AG04450 (cell line): ENCODE measurements around the gene MADD. TPM values are rescaled to one million over a fixed set of nuclear protein-coding genes. Genes with fewer than 3 reads are reported as not detected.
A peak's percentile ranks its signal among the peaks of the same experiment; 100 is the strongest.

Experiments used
- CTCF ChIA-PET: fragments of 300-600, 350-600 bp; formaldehyde crosslinking; extraction: SDS; loops from one replicate; lab custom pipeline; 2022; ENCODE audit warnings: antibody characterized with exemption, inconsistent platforms; lab: Charles Lee
- POLR2A ChIA-PET: fragments of 350-600 bp; formaldehyde crosslinking; extraction: SDS; loops from one replicate; lab custom pipeline; 2021; ENCODE audit warnings: antibody characterized with exemption, inconsistent platforms; lab: Yijun Ruan, JAX
- DNase-seq: peaks from one replicate; pipeline ENCODE4 v3.0.0-alpha.2; 2011; ENCODE audit warnings: low read depth, low spot score
- H3K27ac ChIP-seq: one replicate; pipeline ENCODE4 v1.5.1; 2012; ENCODE audit warnings: low read depth, low read length, control low read depth
- H3K27me3 ChIP-seq: one replicate; pipeline ENCODE4 v1.6.0; 2012; ENCODE audit warnings: low read length; ENCODE audit not compliant: control insufficient read depth, insufficient read depth
- H3K4me3 ChIP-seq: 2 replicates; pipeline ENCODE4 v1.5.1; 2011; ENCODE audit warnings: mild to moderate bottlenecking, low read depth, low read length, control low read depth
- H3K9me3 ChIP-seq: 2 replicates; pipeline ENCODE4 v1.5.1; 2012; ENCODE audit warnings: low read length; ENCODE audit not compliant: control insufficient read depth, insufficient read depth
- polyA plus RNA-seq: library from polyadenylated mRNA; depleted of rRNA; stranded (reverse); fragments of >200 nt; gene quantifications from 2 replicates; pipeline ENCODE4 v1.2.3, GENCODE V29; 2011
- TF ChIP-seq, protein P1 (sequence below): IDR thresholded peaks from 2 replicates; pipeline ENCODE4 v1.5.1; 2011; ENCODE audit warnings: low read depth, low read length, control low read depth, inconsistent platforms

Gene MADD
- polyA plus RNA-seq, 1 experiment: 10.5 TPM

DNA sequence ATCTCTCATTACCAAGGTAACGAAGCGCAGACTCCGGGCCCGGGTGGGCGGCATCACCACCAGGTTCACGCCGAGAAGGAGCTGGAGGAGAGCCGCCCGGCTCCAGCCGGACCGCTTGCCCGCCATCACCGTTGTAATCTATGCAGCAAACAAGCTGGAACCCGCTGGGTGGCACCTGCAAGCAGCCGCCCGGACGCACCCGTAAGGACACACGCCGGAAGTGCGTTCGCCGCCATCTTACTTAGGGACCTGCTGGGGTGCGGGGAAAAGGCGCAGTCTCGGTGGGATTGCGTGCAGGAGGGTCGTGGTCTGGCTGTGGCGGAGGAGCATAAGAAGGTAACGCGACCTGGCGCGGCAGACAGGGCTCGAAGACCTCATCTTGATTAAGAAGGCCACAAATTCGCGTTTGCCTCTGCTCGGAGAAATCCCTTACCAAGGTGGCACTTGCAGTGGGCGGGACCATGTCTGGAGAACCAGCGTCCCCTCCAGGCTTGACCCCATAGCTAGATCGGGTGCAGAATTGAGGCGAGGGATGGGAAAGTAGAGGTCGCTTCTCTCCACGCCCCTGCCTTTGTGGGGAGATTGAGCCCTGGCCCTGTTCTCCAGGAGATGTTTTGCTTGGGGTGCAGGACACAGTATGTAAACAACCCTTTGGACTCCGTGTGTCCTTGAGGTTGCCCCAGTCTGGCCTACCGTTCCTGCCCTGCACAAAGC, 21.1 kb upstream of the MADD start, which contains the start of gene ACP2:
ACP2 (minus strand) TSS at position 151 of the 714 bp plus-strand sequence; CDS start at position 126, 25 bp downstream.
- POLR2A ChIA-PET: interaction anchor here (0.6 to 1.9 kb wide), 11 partner anchors 9 to 64 kb away, joined by 3 to 19 read pairs (median 4); partner anchors contain the start of genes DDB2 and NR1H3
- peak; percentile 72 for DNase-seq

DNA sequence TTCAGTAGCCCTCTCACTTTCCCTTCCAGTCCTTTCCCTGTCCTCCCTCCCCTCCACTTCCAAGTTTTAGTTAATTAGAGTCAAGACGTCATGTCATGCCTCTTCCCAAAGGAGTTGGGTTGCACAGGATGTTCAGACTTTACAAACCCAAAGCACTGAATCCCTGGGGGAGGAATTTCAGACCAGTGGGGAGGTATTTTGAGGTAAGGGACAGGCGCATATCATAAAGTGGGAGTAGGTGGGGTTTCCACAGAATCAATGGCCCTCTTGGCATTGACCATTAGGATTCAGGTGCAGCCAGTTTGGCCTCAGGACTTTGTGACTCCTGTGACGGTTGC, 20.6 kb upstream of the MADD start:
- CTCF ChIA-PET: interaction anchor here (1.0 to 4.0 kb wide), 5 partner anchors 9 to 125 kb away, joined by 3 to 31 read pairs (median 7); partner anchors contain the start of gene NR1H3

More for the DNA sequence above, 21.1 kb upstream of the MADD start, which contains the start of gene ACP2:
- Histone ChIP-seq H3K9me3 (no peaks in the 10 kb centered on the region), H3K27me3 (no peaks in the 10 kb centered on the region), H3K4me3 (peak within 1 kb of the TSS; percentile 97), H3K27ac (peak within 1 kb of the TSS; percentile 77)
- CTCF ChIA-PET: interaction anchor here (0.8 to 4.0 kb wide), 6 partner anchors 10 to 125 kb away, joined by 3 to 31 read pairs (median 7); partner anchors contain the start of gene NR1H3
- TF ChIP-seq, protein P1, sequence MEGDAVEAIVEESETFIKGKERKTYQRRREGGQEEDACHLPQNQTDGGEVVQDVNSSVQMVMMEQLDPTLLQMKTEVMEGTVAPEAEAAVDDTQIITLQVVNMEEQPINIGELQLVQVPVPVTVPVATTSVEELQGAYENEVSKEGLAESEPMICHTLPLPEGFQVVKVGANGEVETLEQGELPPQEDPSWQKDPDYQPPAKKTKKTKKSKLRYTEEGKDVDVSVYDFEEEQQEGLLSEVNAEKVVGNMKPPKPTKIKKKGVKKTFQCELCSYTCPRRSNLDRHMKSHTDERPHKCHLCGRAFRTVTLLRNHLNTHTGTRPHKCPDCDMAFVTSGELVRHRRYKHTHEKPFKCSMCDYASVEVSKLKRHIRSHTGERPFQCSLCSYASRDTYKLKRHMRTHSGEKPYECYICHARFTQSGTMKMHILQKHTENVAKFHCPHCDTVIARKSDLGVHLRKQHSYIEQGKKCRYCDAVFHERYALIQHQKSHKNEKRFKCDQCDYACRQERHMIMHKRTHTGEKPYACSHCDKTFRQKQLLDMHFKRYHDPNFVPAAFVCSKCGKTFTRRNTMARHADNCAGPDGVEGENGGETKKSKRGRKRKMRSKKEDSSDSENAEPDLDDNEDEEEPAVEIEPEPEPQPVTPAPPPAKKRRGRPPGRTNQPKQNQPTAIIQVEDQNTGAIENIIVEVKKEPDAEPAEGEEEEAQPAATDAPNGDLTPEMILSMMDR: peak; percentile 41

DNA sequence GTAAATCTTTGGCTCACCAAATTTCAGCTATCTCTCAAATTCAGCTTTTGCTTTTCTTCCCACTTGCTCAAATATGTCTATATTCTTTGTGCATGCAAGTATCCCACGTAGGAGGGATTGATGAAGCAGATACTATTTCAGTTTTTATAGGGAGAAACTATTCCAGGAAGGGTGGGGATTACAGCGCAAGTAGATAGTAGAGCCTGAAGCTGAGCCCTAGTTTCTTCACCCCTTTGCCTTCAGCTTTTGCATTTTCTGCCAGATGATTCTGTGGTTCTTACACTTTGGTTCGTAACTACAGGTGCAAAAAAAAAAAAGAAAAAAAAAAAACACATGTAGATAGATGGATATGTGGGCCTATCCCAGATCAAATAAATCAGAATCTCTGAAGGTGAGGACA, 18.2 kb upstream of the MADD start:
- no peak for DNase-seq
- Histone ChIP-seq H3K9me3 (no peaks in the 10 kb centered on the region), H3K4me3 (no peak overlapping the region), H3K27me3 (no peaks in the 10 kb centered on the region), H3K27ac (no peak overlapping the region)
- CTCF ChIA-PET: interaction anchor here (1.0 kb wide), 1 partner anchor 8 kb away, joined by 3 read pairs; no protein-coding TSS in a partner anchor
- POLR2A ChIA-PET: no interaction called here
- TF ChIP-seq, protein P1: no peak

More for the DNA sequence above, 20.6 kb upstream of the MADD start:
- H3K9me3 ChIP-seq: no peaks in the 10 kb centered on the region
- no peaks in the 10 kb centered on the region for H3K27me3 ChIP-seq
- TF ChIP-seq, protein P1: no peak
- no peak for DNase-seq
- peak overlapping the region; percentile 97 for H3K4me3 ChIP-seq
- no peak overlapping the region for H3K27ac ChIP-seq
- POLR2A ChIA-PET: interaction anchor here (1.2 to 1.9 kb wide), 3 partner anchors 8 to 29 kb away, joined by 5 to 19 read pairs (median 6); partner anchors contain the start of gene NR1H3

DNA sequence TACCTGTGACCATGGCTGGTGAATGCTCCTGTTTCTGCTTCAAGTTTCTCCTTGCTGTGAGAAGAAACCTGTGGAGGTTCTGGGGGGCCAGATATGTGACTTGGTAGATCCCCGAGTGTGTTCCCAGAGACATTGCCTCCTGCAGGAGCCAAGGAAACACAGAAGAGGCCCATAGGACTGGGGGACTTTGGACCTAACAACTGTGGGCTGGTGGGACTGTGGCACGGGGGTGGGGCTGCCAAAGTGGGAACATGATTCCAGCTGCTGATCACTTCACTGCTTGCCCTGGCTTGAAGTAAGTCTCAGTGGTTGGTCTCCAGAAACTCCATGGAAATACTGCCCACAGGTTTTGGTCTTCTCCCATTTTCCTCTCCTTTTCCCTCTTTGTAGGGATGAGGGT, 16.3 kb upstream of the MADD start:
- no peaks in the 10 kb centered on the region for H3K9me3 ChIP-seq
- POLR2A ChIA-PET: no interaction called here
- TF ChIP-seq, protein P1: no peak
- no peak overlapping the region for H3K4me3 ChIP-seq
- DNase-seq: no peak
- CTCF ChIA-PET: no interaction called here
- H3K27ac ChIP-seq: no peak overlapping the region
- no peaks in the 10 kb centered on the region for H3K27me3 ChIP-seq

DNA sequence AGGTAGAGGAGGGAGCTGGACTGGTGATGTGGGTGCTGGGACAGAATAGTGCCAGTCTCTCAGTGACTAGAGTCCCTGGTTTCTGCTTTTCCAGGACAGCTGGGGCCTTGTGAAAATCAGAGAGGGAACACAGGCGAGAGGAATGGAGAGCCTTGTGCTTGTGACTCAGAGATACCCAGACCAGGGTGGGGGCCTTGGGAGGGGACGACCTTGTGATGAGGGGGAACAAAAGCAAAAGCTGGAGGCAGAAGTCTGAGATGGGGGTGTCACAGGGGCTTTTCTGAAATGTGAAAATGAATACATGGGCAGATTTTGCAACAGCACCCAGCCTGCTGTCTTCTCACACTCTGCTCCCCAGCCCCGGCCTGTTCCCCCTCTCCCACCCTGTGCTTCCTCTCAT, 15.5 kb upstream of the MADD start:
- TF ChIP-seq, protein P1: no peak
- H3K4me3 ChIP-seq: no peak overlapping the region
- ChIA-PET CTCF (no interaction called here), POLR2A (interaction anchor here (0.6 kb wide), 1 partner anchor 216 kb away, joined by 4 read pairs; no protein-coding TSS in a partner anchor)
- H3K9me3 ChIP-seq: no peaks in the 10 kb centered on the region
- no peaks in the 10 kb centered on the region for H3K27me3 ChIP-seq
- DNase-seq: no peak
- peak overlapping the region; percentile 80 for H3K27ac ChIP-seq
